Measurements from ENCODE around the gene SERINC3. TPM values are rescaled to one million over a fixed set of nuclear protein-coding genes. Genes with fewer than 3 reads are reported as not detected.
"Not testable (repeated sequence)": the region's sequence is repeated elsewhere in the genome, so short reads cannot be mapped to it uniquely, and the experiment has no call there.

SERINC3 gene
- total RNA-seq, 1 donor from 2014 or later: 84.4 TPM

DNA sequence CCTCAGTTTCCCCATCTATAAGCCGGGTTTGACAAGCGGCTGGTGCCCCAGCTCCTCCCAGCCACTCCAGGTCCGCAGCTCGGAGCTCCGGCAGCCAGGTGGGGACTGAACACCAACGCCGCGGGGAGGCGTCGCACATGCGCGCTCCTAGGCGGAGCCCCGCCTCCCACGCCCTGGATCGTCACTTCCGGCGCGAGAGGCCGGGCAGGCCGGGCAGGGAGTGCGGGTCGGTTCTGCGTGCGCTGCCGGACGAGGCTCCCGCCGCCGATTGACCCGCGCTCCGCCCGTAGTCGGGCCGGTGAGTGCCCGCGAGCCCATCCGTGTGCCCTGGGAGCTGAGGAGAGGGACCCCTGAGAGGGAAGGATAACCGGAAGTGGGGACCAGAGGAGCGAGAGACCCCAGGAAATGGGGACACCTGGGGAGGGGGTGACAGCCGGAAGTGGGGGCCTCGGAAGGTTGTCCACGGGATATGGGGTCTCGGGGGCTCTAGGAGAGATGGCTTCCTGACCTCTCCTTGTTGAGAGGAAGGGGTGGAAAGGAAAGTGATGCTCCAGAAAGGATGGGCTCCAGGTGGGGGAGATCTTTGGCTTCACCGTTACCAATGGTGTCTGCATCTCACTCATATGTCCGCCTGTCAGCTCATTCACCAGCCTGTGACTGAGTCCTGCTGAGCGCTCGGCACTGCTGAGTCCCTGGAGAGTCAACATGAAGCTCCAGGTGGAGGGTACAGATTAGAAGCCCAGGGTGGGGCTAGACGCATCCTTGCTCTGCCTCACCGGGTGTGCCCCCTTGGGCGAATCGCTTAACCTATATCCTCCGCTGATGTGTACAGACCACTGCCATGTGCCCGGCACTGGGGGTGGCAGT, 45.9 kb downstream of the SERINC3 start, which contains the start of gene TTPAL:
Gene TTPAL (plus strand): TSS at position 181 of the 867 bp plus-strand sequence. CDS start 4,126 bp downstream, outside the sequence.
- DNase-seq (peak; percentile 93), ATAC-seq (ENCODE audit: poor library complexity) (peak; percentile 98)
- intact Hi-C loops (cut with DNase I): no loop called here

DNA sequence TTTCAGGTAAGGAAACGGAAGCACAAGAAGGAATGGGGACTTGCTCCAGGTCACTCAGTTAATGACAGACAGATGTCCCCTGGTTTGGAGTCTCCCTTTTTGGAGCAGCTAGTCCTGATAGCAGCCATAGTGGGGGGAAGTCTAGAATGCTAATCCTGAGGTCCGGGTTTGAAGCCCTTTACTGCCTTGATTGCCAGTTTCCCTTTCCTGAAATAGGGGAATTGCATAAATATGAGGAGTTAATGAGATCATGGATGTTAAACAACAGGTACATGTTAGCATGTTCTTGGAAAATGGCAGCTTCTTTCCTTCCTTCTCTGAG, 46.5 kb downstream of the SERINC3 start:
- intact Hi-C loops (cut with DNase I): no loop called here
- DNase-seq (no peak), ATAC-seq (ENCODE audit: poor library complexity) (peak; percentile 16)

DNA sequence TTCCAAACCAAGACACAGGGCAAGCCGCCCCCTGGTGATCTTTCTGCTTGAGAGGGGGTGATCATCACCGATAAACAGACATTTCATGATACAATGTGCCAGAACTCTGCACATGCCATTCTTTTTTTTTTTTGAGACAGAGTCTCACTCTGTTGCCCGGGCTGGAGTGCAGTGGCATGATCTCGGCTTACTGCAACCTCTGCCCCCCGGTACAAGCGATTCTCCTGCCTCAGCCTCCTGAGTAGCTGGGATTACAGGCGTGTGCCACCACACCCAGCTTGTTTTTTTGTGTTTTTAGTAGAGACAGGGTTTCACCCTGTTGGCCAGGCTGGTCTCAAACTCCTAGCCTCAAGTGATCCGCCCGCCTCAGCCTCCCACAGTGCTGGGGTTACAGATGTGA, 49.6 kb downstream of the SERINC3 start:
- DNase-seq; ATAC-seq (ENCODE audit: poor library complexity); intact Hi-C loops (cut with DNase I): not testable (repeated sequence)

DNA sequence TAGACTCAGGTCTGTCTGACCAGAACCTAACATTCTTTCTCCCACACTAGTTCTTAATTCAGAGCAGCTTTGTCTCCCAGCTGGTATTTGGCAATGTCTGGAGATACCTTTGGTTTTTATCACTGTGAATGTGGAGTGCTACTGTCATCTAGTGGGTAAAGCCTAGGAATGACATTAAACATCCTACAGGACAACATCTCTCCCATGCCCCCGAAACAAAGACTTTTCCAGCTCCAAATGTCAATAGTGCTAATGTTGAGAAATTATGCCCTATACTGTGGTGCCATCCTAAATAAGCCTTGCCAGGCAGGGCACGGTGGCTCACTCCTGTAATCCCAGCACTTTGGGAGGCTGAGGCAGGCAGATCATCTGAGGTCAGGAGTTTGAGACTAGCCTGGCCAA, 50.4 kb downstream of the SERINC3 start:
- ATAC-seq (ENCODE audit: poor library complexity): no peak
- no peak for DNase-seq
- intact Hi-C loops (cut with DNase I): no loop called here

DNA sequence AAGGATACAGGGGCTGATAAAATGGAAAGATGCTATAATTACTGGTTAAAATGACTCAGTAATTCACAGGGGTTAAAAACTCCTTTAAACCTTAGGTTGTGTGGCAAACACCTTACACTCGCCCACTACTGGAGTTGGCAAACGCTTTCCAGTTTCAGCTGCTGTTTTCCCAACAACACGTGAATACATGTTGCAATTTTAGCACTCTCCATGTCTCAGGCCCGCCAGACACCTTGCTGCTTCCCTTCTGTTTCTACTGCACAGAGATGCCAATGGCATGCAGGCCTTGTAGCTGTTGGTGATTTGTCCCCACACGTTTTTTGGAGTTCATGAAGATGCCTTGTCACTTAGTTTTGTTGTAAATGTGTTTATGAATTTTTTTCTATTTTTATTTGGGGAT, 51.5 kb downstream of the SERINC3 start:
- intact Hi-C loops (cut with DNase I): no loop called here
- DNase-seq (no peak), ATAC-seq (ENCODE audit: poor library complexity) (no peak)

DNA sequence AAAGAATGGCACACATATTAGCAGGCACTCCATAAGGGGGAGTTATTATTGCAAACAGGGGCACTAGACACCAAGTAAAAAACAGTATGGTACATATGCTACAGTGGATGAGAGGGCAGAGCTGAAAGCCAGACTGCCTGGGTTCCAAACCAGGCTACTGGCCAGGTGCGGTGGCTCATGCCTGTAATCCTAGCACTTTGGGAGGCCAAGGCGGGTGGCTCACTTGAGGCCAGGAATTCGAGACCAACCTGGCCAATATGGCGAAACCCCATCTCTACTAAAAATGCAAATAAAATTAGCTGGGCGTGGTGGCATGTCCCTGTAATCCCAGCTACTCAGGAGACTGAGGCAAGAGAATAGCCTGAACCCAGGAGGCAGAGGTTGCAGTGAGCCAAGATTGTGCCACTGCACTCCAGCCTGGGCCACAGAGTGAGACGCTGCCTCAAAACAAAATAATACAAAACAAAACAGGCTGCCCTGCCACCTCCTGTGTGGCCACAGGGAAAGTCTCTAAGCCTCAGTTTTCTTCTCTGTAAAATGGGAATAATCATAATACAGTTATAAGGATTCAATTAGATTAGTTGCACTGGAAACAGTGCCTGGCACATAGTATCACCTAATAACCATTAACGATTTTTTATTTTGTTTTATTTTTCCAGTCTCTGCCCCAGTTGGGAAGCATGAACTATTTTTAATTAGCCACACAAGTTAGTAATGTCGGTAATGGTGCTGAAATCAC, 53.7 kb downstream of the SERINC3 start:
- intact Hi-C loops (cut with DNase I): loop anchor here (5.0 kb wide), 1 partner anchor 76 kb away; no protein-coding TSS in a partner anchor
- ATAC-seq (ENCODE audit: poor library complexity) (no peak), DNase-seq (no peak)

DNA sequence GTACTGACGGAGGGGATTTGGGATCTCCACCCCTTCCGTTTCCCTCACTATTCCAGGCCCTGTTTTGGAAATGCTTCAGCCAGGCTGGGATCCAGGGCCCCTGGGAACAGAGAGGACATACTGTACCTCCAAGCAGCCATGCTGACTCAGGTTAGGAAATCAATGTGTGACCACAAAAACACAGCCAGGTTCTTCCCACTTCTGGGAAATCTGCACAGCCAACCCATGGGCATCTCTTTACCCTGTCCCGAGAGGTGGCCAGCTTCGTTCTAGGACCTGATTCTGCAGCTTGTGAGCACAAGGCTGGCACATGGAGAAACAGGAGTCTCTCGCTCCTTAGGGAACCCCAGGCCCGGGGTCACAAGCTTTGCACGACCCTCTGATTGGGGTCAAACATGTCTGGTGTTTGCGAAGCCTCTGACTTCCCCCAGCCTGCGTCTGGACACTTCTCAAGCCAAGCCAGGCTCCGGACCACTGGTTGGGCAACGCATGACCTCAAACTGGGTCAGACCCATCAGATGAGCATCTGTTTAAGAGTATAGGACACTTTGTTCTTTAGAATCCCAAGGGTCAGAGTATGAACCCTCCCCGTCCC, 54.5 kb downstream of the SERINC3 start:
- ATAC-seq (ENCODE audit: poor library complexity): peak; percentile 76
- intact Hi-C loops (cut with DNase I): loop anchor here (5.0 kb wide), 1 partner anchor 75 kb away; no protein-coding TSS in a partner anchor

DNA sequence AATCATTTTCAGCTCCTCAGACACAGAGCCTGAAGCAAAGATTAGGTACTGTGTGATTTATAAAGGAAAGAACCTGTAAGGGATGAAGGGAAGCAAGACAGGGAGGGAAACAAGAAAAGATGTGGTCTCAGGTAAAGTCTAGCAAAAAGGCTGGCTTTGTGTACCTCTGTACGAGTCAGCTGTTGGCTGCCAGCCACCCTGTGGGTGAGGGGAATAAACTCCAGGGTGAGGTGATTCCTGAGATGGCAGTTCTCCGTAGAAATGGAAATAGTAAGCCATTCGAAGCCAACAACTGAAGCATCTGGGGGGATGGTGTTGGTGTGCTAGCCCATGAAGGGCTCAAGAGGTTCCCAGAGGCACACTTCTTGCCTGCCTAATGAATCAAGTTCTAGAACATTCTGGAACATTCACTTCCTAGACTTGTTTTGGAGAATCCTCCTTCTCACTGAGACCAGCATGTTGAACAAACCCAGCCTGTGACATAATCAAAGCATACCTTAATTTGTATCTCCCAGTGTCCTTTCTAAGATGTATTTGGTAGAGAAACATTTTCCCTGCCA, 56.8 kb downstream of the SERINC3 start:
- DNase-seq (no peak), ATAC-seq (ENCODE audit: poor library complexity) (no peak)
- intact Hi-C loops (cut with DNase I): loop anchor here (5.0 kb wide), 1 partner anchor 73 kb away; no protein-coding TSS in a partner anchor

More for the DNA sequence above, 54.5 kb downstream of the SERINC3 start:
- peak; percentile 64 for DNase-seq

DNA sequence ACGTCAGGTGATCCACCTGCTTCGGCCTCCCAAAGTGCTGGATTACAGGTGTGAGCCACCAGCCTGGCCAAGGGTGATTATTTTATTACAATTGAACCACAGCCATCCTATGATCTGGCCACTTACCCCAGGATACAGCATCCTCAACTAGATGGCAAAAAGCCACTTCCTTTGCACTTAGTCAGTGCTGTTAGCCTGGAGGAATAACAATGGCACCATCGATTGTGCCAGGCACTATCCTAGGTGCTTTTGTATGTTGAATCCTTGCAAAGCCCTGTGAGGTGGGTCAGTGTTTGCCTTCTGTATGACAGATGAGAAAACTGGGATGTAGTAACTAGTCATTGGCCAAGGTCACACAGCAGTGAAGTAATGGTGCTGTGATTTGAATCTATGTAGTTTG, 57.4 kb downstream of the SERINC3 start:
- intact Hi-C loops (cut with DNase I): no loop called here
- no peak for DNase-seq
- ATAC-seq (ENCODE audit: poor library complexity): no peak

DNA sequence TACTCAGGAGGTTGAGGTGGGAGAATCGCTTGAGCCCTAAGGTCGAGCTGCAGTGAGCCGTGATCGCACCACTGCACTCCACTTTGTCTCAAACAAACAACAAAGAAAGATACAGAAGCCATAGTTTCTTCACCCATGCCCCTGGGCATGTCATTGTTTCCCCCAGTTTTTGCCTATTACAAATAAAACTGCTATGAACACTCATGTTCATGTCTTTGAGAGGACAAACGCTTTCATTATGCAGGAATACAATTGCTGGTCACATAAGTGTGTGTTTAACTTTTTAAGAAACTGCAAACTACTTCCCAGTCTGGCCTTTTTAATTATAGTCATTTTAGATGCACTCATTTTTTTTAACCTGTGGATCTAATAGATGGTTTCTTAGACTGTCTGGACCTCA, 58.4 kb downstream of the SERINC3 start:
- intact Hi-C loops (cut with DNase I): no loop called here

DNA sequence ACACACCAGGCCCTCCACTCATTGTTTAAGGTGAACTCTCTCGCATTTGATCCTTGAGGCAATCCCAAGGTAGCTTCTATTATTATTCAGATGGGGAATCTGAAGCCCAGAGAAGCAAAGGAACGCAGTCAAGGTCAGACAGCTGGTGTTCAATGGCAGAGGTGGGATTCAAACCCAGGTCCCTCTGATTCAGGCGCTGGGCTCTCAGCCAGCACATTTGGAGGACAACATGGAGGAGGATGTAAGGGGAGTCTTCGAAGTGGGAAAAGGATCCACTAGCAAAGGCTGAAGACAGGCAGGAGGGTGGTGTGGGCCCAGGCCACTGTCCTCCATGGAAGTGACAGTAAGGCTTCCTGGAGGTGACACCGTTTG, 60.1 kb downstream of the SERINC3 start:
- ATAC-seq (ENCODE audit: poor library complexity): no peak
- no peak for DNase-seq
- intact Hi-C loops (cut with DNase I): loop anchor here (2.0 kb wide), 1 partner anchor 245 kb away; no protein-coding TSS in a partner anchor

More for the DNA sequence above, 58.4 kb downstream of the SERINC3 start:
- DNase-seq (no peak), ATAC-seq (ENCODE audit: poor library complexity) (no peak)

DNA sequence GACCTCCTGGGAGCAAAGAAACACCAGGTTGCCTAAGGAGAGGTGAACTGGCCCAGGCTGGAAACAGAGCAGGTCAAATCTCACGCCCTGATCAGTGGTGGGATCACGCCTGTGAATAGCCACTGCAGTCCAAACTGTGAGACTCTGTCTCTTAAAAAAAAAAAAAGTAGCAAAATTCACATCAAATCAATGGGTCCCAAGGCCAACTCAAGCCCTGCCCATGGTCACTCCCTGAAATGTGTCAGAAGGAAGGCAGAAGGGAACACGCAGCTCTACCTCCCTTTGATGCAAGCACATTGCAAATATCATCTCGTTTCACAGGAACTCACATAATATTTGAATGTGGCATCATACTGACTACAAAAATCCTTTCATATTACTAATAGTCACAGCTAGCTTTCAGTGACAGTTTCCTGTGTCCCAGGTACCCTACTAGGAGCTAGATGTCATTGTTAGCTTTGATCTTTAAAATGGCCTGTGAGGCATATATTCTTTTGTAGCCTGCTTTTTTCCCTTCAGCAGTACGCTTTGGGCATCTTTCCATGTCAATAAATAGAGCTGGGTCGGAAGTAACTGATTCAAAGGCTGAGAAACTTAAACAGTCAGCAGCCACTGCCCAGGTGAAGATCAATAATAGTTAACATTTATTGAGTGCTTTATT, 60.6 kb downstream of the SERINC3 start:
- ATAC-seq (ENCODE audit: poor library complexity): peak; percentile 18
- intact Hi-C loops (cut with DNase I): loop anchor here (2.0 kb wide), 1 partner anchor 244 kb away; no protein-coding TSS in a partner anchor
- DNase-seq: no peak

DNA sequence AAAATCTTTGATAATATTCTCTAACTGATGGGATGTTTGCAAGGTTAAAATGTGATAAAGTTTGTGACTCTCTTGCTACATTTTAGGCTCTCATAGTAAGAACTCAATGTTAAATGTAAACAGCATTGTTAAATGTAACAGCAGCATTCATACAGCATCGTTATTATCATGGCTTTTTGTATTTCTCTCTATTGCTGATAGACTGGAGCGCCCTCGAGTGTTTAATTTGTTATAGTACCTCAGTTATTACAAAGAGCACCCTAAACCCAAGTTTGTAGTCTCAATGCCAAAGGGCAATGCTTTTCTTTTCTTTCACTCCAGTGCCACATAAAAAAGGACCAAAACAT, 61.1 kb downstream of the SERINC3 start:
- ATAC-seq (ENCODE audit: poor library complexity) (peak; percentile 53), DNase-seq (no peak)
- intact Hi-C loops (cut with DNase I): loop anchor here (2.0 kb wide), 1 partner anchor 244 kb away; no protein-coding TSS in a partner anchor

DNA sequence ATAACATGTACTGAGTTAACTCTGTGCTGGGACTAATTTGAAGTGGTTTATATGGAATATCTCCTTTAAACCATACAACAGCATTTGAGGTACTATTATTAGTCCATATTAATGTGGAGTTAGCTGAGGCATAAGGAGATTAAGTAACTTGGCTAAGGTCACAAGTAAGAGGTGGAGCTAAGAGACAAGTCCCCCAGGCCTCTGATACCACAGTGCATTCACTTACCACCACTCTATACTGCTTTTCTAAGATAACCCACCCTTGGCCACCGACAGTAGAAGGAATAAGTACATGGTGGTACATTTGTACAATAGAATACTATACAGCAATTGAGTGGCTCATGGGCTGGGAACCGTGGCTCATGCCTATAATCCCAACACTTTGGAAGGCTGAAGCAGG, 62.6 kb downstream of the SERINC3 start:
- intact Hi-C loops (cut with DNase I): no loop called here
- DNase-seq (no peak), ATAC-seq (ENCODE audit: poor library complexity) (no peak)

DNA sequence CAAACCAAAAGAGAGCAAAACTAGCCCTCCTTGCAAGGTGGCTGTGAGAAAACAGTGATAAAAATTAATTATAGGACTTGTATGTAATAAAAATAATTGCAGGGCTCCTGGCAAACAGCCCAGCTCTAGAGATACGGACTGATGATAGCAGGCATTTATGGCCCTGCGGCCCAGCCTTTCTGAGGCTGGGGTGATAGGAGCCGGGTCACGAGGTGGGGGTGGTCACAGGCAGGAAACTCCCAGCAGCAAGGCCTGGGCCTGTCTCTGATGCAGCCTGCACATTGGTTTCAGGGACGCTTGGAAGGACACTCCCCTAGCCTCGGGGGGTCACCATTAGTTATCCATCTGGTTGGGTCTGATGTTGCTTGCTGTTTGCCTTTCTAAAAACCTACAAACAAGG, 64.9 kb downstream of the SERINC3 start:
- no peak for DNase-seq
- no peak for ATAC-seq (ENCODE audit: poor library complexity)
- intact Hi-C loops (cut with DNase I): no loop called here

DNA sequence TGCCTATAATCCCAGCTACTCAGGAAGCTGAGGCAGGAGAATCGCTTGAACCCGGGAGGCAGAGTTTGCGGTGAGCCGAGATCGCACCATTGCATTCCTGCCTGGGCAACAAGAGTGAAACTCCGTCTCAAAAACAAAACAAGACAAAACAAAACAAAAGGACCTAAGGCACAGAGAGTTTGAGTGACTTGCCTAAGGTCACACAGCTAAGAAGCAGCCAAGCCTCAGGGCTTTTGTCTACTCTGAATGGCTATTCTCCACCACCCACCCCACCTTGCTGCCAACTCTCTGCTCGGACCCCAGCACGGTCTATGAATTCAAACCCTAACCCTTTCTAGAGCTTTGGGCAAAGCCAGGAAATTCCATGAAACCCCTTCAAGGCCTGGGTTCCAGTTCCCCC, 65.3 kb downstream of the SERINC3 start:
- DNase-seq (no peak), ATAC-seq (ENCODE audit: poor library complexity) (no peak)
- intact Hi-C loops (cut with DNase I): no loop called here

DNA sequence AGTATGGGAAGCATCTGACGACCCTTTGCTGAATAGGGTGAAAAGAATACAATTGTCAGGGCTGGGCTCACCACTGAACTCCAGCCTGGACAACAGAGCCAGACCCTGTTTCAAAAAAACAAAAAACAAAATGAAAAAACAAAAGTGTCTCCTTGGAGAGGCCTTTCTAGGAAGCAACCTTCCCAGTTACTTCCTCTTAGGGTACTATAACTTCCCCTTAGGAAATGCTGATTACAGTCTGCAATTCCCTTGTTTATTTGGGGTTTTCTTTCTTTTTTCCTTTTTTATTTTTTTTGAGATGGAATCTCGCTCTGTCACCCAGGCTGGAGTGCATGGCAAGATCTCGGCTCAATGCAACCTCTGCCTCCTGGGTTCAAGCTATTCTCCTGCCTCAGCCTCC, 66.7 kb downstream of the SERINC3 start:
- intact Hi-C loops (cut with DNase I): no loop called here
- no peak for ATAC-seq (ENCODE audit: poor library complexity)
- DNase-seq: no peak

DNA sequence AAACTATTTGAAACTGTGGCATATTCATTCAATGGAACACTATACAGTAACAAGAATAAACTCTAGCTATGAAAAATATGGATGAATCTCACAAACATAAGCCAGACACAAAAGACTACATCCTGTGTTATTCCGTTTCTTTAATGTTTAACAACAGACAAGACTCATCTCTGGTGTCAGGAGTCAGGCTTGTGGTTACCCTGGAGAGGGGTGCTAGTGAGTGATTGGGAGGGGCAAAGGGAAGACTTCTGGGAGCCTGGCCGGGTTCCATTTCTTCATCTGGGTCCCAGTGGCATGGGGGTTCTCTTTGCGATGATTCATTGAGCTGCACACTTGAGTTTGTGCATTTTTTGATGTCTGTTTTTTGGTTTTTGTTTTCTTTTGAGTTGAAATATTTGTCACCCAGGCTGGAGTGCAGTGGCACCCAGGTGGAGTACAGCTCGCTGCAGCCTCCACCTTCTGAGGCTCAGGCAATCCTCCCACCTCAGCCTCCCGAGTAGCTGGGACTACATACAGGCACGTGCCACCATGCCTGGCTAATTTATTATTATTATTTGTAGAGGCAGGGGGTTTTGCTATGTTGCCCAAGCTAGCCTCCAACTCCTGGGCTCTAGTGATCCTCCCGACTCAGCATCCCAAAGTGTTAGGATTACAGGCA, 67.4 kb downstream of the SERINC3 start:
- DNase-seq: no peak
- intact Hi-C loops (cut with DNase I): no loop called here
- ATAC-seq (ENCODE audit: poor library complexity): no peak

Measured in Right ventricle myocardium superior (tissue), 1 donor.